ENCODE results near the gene DOLPP1. TPM values are rescaled to one million over a fixed set of nuclear protein-coding genes. Genes with fewer than 3 reads are reported as not detected.

Gene DOLPP1
- total RNA-seq, 1 donor: 12.4 TPM

DNA sequence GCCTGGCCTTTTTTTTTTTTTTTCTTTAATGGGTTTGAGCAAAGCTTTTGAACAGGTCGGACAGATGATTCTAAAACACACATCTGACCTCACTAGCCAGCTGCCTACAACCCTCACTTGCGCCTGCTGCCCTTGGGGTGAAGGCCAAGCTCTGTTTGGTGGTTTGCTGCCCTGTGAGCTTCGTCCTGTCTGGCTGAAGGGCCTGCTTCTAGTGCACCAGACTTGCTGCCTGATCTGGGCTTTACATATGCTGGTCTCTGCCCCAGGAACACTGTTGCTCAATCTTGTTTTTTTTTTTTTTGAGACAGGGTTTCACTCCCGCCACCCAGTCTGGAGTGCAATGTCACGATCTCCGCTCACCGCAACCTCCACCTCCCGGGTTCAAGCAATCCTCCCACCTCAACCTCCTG, 16.4 kb upstream of the DOLPP1 start:
- DNase-seq (ENCODE audit: low read depth): no peak
- TF ChIP-seq, protein P1, sequence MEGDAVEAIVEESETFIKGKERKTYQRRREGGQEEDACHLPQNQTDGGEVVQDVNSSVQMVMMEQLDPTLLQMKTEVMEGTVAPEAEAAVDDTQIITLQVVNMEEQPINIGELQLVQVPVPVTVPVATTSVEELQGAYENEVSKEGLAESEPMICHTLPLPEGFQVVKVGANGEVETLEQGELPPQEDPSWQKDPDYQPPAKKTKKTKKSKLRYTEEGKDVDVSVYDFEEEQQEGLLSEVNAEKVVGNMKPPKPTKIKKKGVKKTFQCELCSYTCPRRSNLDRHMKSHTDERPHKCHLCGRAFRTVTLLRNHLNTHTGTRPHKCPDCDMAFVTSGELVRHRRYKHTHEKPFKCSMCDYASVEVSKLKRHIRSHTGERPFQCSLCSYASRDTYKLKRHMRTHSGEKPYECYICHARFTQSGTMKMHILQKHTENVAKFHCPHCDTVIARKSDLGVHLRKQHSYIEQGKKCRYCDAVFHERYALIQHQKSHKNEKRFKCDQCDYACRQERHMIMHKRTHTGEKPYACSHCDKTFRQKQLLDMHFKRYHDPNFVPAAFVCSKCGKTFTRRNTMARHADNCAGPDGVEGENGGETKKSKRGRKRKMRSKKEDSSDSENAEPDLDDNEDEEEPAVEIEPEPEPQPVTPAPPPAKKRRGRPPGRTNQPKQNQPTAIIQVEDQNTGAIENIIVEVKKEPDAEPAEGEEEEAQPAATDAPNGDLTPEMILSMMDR (IDR thresholded peaks at IDR 0.05; ENCODE audit: insufficient read depth, low read length): no peak
- no peak overlapping the region for H3K4me3 ChIP-seq (ENCODE audit: low read depth, low read length)

GRCh38 chr9:129068110-129068509, 12.8 kb upstream of the DOLPP1 start:
- no peak overlapping the region for H3K4me3 ChIP-seq (ENCODE audit: low read depth, low read length)
- TF ChIP-seq, protein P1 (IDR thresholded peaks at IDR 0.05; ENCODE audit: insufficient read depth, low read length): no peak
- no peak for DNase-seq (ENCODE audit: low read depth)

DNA sequence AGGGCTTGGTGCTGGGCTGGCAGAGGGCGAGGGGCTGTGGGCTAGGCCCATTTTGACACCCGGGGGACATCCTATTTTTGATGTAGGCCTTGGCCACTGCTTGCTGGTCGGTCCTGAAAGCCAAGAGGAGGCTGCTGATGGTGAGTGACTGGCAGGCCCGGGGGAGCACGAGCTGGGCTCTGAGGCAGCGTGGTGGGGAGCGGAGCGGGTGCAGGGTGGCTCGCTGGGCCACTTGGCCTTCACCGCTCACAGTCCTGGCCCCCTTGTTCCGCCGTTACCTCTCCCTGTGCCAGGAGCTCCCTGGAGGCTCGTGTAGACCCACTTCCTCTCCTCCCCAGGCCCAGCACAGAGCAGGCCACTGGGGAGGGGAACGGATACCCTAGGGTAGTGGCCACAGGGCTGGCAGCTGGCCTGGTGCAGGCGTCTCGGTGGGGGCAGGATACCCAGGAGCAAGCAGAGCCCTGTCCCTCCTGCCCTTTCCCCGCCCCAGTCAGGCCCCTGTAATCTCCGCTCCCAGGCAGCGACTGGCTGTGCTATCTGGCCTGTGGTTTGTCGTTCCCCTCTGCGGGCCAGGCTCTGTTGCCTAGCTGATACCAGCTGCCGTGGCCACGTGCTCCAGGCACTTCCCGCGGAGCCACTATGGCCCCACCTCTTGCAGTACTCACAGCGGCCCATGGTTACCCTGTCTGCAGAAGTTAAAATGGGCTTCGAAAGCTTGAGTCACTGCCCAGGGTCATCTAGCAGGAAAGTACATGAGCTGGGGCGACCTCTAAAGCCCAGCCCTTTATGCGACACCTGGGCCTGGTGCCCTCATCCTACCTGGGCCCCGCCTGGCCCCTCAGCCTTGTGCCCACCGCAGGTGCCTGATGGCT, 11.7 kb upstream of the DOLPP1 start:
- TF ChIP-seq, protein P1 (IDR thresholded peaks at IDR 0.05; ENCODE audit: insufficient read depth, low read length): no peak
- no peak for DNase-seq (ENCODE audit: low read depth)
- H3K4me3 ChIP-seq (ENCODE audit: low read depth, low read length): no peak overlapping the region

- TF ChIP-seq, protein P1 (IDR thresholded peaks at IDR 0.05; ENCODE audit: insufficient read depth, low read length): no peak
- DNase-seq (ENCODE audit: low read depth): no peak
- H3K4me3 ChIP-seq (ENCODE audit: low read depth, low read length): no peak overlapping the region
Measured at GRCh38 chr9:129069862-129070641, 10.9 kb upstream of the DOLPP1 start.

DNA sequence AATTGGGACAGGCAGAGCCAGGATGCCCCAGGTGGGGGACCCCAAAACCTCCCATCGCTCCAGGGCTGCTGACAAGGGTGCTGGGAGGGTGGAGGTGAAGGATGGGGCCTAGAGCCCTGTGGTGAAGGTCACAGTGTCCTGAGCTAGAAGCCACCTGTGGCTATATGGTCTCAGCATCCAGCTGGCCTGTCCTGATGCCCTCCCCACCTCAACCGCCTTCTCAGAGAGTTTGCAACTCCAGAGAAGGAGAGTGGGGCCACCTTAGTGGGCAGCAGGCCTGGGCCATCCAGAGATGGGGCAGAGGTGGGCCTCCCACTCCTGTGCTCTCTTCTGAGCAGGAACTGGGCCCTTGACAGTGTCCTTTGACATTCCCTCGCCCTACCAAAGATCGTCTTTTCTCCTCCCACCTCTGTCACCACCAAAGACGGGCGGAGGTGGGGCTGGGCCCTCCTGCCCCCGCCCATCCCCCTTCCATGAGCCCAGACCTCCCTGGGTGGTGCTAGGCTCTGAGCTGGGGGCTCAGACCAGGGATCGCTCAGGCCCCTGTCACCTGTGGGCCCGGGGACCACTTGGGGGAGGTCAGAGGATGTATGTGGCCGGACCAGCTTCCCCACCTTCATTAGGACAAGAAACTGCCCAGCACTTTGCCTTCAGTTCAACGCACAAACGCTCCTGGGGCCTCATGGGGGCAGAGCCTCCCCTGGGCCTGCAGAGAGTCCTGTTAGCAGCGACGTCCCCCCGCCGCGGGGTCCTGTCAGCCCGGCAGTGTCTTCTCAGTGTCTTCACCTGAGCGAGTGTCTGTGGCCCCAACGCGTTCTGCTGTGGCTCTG, 10.0 kb upstream of the DOLPP1 start:
- no peak overlapping the region for H3K4me3 ChIP-seq (ENCODE audit: low read depth, low read length)
- no peak for DNase-seq (ENCODE audit: low read depth)
- TF ChIP-seq, protein P1 (IDR thresholded peaks at IDR 0.05; ENCODE audit: insufficient read depth, low read length): no peak

GRCh38 chr9:129071526-129072126, 9.3 kb upstream of the DOLPP1 start:
- no peak for DNase-seq (ENCODE audit: low read depth)
- TF ChIP-seq, protein P1 (IDR thresholded peaks at IDR 0.05; ENCODE audit: insufficient read depth, low read length): no peak
- no peak overlapping the region for H3K4me3 ChIP-seq (ENCODE audit: low read depth, low read length)
